Measurements from ENCODE around the gene MBD4.

Gene MBD4

DNA sequence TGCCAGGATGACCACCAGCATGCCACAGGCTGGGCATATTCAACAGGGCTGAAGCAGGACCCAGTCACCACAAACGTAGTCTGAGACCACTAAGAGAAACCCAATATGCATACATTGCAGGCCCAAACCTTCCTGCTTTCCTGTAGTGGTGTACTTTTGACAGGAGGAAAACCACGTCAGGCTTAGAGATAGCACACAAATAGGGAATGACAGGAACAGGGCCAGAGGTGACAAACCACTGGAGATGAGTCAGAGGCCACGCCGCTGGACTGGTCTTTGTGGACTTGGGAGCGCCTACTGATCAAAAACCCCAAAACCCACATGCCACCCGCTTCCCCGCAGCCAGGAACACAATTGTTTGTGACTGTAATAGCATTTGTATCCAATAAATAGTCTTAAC is 7.7 kb downstream of the MBD4 start:
- CTCF ChIA-PET, result no interaction called here
- Mint-ChIP-seq H3K4me3 (no peak overlapping the region), H3K27ac (no peak overlapping the region), H3K4me1 (peaks cover 58% of the 10 kb centered on the region), H3K36me3 (peaks cover 52% of the 10 kb centered on the region), H3K9me3 (no peaks in the 10 kb centered on the region), H3K27me3 (peaks cover 15% of the 10 kb centered on the region)
- DNase-seq, result no peak

DNA sequence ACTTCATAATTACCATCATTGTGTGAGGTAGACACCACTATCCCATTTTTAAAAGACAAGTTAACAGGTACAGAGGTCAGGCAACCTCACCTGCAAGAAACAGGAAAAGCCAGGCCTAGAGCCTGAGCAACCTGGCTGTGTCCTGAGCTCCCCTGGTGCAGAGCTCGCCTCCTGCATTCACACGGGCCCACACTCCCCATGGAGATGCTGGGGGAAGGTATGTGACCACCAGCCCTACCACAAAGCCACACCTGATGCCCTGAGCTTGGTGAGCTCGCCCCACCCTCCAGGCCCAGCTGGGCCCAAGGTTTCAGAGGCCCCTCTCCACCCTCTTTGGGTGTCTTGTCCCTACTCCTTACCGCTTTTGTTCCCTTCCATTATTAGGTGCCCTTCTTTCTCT is 10.1 kb downstream of the MBD4 start:
- Mint-ChIP-seq H3K9me3 (no peaks in the 10 kb centered on the region), H3K27me3 (peaks cover 19% of the 10 kb centered on the region), H3K36me3 (peaks cover 36% of the 10 kb centered on the region), H3K27ac (no peak overlapping the region), H3K4me1 (peaks cover 35% of the 10 kb centered on the region), H3K4me3 (no peak overlapping the region)
- no peak for DNase-seq
- CTCF ChIA-PET, result interaction anchor here (0.9 to 1.6 kb wide), 2 partner anchors 9 to 30 kb away, joined by 3 to 4 read pairs; no protein-coding TSS in a partner anchor

DNA sequence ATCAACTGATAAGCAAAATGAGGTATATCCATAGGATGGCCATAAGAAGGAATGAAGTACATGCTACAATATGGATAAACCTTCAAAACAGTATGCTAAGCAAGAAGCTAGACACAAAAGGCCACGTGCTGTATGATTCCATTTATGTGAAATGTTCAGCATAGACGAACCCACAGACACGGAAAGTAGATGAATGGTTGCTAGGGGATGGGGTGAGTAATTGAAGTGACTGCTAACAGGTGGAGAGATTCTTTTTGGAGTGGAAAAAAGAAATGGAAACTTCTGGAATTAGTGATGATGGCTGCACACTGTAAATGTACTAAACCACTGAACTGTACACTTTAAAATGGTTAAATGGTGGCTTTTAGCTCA is 10.7 kb downstream of the MBD4 start:
- peaks cover 34% of the 10 kb centered on the region for H3K36me3 Mint-ChIP-seq
- peaks cover 37% of the 10 kb centered on the region for H3K4me1 Mint-ChIP-seq
- no peak overlapping the region for H3K4me3 Mint-ChIP-seq
- CTCF ChIA-PET, result interaction anchor here (0.6 to 1.6 kb wide), 4 partner anchors 9 to 101 kb away, joined by 3 to 4 read pairs (median 3); no protein-coding TSS in a partner anchor
- peaks cover 19% of the 10 kb centered on the region for H3K27me3 Mint-ChIP-seq
- H3K9me3 Mint-ChIP-seq, result no peaks in the 10 kb centered on the region
- H3K27ac Mint-ChIP-seq, result no peak overlapping the region
- DNase-seq, result no peak

DNA sequence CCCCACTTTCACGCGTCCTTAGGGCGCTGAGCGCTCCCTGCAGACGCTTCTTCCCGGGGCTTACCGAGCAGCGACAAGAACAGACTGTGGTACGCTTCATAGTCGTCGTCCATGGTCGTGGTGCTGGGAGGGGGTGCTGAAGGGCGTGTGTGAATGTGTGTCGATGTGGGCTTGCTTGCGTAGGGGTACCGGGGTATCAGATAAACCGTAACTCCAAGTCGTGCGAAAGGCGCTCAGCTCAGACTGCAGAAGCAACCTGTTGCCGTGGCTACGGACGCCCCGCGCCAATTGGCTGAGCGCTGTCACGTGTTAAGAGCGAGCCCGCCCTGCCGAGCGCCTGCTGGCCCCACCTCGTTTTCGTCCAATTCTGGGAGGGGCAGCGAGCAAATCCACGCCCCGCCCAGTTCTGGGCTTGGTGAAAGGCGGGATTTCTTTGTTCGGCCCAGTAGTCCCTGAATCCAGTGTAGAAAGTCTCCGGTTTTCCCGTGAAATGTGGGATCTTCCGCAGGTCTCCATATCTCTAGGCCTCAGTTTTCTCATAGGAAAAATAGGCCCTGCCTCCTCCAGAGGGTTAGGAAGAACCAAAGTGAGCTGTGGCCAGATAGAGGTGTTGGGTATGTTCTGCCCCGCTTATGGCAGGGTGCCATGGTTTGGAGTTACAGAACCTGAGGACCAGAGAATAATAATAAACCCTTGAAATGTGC is 11.2 kb downstream of the MBD4 start, which contains the start of gene EFCAB12:
Gene EFCAB12 (minus strand): TSS at position 261 of the 704 bp plus-strand sequence. CDS start 148 bp downstream, at position 113.
- Mint-ChIP-seq H3K36me3 (peaks cover 28% of the 10 kb centered on the region), H3K27ac (peak within 1 kb of the TSS; percentile 43), H3K4me1 (peaks cover 34% of the 10 kb centered on the region), H3K4me3 (peak within 1 kb of the TSS; percentile 60), H3K27me3 (peaks cover 19% of the 10 kb centered on the region), H3K9me3 (no peaks in the 10 kb centered on the region)
- CTCF ChIA-PET, result interaction anchor here (0.6 to 1.6 kb wide), 6 partner anchors 10 to 100 kb away, joined by 3 to 4 read pairs (median 4); no protein-coding TSS in a partner anchor
- DNase-seq, result peak; percentile 95

DNA sequence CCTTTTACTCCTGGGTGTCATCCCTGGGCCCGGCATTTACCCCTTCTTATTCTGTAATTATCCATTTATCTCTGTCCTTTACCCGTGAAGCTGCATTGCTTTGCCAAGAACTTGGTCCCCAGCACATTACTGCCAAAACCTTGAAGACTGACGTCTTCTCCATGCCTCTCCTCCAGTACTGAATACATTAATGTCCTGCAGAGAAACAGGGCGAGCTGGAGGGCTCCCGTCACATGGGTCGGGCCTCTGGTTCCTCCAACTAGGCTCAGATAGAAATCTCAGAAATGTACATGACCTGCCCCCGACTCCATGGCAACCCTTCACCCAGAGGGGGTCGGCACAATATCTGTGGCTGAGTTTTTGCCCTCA is 11.8 kb downstream of the MBD4 start:
- no peak overlapping the region for H3K27ac Mint-ChIP-seq
- no peaks in the 10 kb centered on the region for H3K9me3 Mint-ChIP-seq
- no peak for DNase-seq
- H3K4me3 Mint-ChIP-seq, result peak overlapping the region; percentile 60
- H3K36me3 Mint-ChIP-seq, result peaks cover 28% of the 10 kb centered on the region
- peaks cover 19% of the 10 kb centered on the region for H3K27me3 Mint-ChIP-seq
- CTCF ChIA-PET, result interaction anchor here (1.2 to 1.6 kb wide), 4 partner anchors 13 to 63 kb away, joined by 3 to 4 read pairs (median 4); no protein-coding TSS in a partner anchor
- H3K4me1 Mint-ChIP-seq, result peaks cover 34% of the 10 kb centered on the region

DNA sequence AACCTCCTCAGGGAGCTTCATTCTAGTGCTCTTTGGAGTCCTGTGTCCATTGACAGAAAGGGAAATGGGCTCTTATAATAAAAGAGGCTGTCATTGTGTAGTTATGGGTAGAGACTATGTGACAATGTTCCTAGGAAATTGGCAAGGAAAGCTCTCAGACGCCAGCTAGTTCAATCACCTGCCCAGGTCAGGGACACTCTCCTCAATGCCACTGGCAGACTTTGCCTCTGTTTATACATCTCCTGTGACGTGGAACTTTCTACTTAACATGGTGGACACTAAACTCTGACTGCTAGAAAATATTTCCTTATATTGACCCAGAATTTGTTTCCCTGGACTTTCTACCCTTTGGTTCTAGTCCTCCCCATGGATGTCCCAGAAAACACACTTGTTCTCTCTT is 14.1 kb downstream of the MBD4 start:
- Mint-ChIP-seq H3K36me3 (peaks cover 13% of the 10 kb centered on the region), H3K9me3 (no peaks in the 10 kb centered on the region), H3K4me3 (no peak overlapping the region), H3K27ac (no peak overlapping the region), H3K4me1 (peaks cover 34% of the 10 kb centered on the region), H3K27me3 (peaks cover 19% of the 10 kb centered on the region)
- DNase-seq, result no peak
- CTCF ChIA-PET, result no interaction called here

DNA sequence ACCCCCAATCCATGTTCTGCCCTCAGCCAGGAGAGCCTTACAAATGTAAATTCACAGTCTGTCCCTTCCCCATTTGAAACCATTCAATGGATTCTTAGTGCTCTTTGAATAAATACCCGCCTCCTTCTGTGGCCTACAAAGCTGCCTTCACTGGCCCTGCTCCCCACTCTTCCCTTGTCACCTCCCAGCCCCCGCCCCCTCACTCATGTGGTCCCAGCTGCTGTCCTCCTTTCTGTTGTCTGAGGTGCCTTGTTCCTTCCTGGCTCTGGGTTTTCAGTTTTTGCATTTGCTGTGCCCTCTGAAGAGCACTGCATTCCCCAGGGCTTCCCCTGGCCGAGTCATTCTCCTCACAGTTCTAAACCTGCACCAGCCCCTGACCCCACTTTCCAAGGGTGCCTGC is 14.5 kb downstream of the MBD4 start:
- Mint-ChIP-seq H3K27ac (no peak overlapping the region), H3K4me3 (no peak overlapping the region), H3K36me3 (peaks cover 10% of the 10 kb centered on the region), H3K4me1 (peaks cover 34% of the 10 kb centered on the region), H3K27me3 (peaks cover 19% of the 10 kb centered on the region), H3K9me3 (no peaks in the 10 kb centered on the region)
- CTCF ChIA-PET, result no interaction called here
- no peak for DNase-seq

DNA sequence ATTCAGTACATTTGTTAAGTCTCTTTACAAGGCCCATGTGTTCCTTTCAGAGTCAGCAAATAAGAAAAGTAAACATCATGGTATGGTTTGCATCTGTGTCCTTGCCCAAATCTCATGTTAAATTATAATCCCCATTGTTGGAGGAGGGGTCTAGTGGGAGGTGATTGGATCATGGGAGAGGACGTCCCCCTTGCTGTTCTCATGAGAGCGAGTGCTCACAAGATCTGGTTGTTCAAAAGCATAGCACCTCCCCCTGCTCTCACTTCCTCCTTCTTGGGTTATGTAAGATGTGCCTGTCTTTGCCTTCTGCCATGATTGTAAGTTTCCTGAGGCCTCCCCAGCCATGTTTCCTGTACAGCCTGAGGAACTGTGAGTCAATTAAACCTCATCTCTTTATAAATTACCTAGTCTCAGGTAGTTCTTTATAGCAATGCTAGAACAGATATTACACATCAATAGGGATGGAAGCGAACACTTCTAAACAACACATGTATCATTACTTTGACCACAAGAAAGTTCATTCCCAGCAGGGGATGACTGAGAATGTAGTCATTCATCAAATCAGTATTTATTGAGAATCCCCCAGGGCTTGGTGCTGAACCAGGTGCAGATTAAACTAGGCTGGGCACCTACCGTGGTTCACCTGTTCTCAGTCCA is 15.4 kb downstream of the MBD4 start:
- Mint-ChIP-seq H3K4me3 (no peak overlapping the region), H3K27ac (no peak overlapping the region), H3K36me3 (peaks cover 6% of the 10 kb centered on the region), H3K27me3 (peaks cover 19% of the 10 kb centered on the region), H3K4me1 (peaks cover 26% of the 10 kb centered on the region), H3K9me3 (no peaks in the 10 kb centered on the region)
- CTCF ChIA-PET, result no interaction called here
- DNase-seq, result no peak

DNA sequence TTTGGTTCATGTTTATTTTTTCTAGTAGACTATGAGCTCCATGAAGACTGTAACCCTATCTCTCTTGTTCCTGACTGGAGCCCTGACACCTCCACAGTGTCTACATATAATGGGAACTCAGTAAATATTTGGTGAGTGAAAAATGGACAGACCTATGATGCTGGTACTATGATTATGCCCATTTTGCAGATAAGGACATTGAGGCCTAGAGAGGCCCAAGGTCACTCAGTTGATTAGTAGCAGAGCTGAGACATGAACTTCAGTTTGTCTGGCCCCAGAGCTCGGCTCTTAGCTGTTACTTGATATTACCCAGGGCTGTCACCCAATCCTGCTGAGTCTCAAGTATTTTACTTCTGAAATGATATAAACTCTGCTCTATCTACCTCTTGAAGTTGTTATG is 16.9 kb downstream of the MBD4 start:
- Mint-ChIP-seq H3K4me3 (no peak overlapping the region), H3K4me1 (peaks cover 12% of the 10 kb centered on the region), H3K27me3 (peaks cover 12% of the 10 kb centered on the region), H3K9me3 (no peaks in the 10 kb centered on the region), H3K36me3 (peaks cover 1% of the 10 kb centered on the region), H3K27ac (no peak overlapping the region)
- CTCF ChIA-PET, result interaction anchor here (0.6 to 1.3 kb wide), 4 partner anchors 23 to 686 kb away, joined by 3 read pairs; no protein-coding TSS in a partner anchor
- no peak for DNase-seq

DNA sequence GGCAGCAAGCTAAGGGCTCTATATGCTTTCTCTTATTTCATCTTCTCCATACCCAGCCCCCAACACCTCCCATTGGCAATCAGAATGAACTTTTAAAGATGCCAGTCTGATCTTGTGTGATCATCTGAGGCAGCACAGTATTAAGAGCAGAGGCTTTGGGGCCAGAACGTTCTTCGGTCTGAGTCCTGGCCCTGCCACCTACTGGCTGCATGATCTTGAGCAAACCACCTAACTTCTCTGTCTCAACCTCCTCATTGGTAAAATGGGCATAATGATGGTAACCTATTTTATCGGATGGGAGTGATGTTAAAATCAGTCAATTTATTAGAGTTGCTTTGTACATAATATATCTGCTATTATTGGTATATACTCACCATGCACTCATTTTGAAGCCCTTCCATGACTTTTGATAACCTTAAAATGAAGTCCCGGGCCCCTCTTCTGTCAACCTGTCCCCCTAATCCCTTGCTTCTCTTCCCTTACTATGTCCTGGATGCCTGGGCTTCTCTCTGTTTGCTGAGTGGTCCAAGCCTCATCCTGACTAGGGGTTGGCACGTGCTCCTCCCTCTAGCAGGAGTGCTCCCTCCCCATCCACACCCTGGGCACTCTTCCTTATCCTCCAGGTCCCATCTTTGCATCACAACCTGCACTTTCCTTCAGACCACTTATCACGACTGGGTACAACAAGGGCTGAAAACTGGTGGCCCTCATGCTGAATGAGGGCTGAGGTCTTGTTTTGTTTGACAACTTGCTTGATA is 17.6 kb downstream of the MBD4 start:
- CTCF ChIA-PET, result interaction anchor here (0.9 to 2.3 kb wide), 4 partner anchors 22 to 35 kb away, joined by 3 to 5 read pairs (median 3); no protein-coding TSS in a partner anchor
- no peak overlapping the region for H3K27ac Mint-ChIP-seq
- H3K4me3 Mint-ChIP-seq, result no peak overlapping the region
- no peaks in the 10 kb centered on the region for H3K36me3 Mint-ChIP-seq
- peaks cover 5% of the 10 kb centered on the region for H3K27me3 Mint-ChIP-seq
- H3K9me3 Mint-ChIP-seq, result no peaks in the 10 kb centered on the region
- no peak for DNase-seq
- peaks cover 6% of the 10 kb centered on the region for H3K4me1 Mint-ChIP-seq

DNA sequence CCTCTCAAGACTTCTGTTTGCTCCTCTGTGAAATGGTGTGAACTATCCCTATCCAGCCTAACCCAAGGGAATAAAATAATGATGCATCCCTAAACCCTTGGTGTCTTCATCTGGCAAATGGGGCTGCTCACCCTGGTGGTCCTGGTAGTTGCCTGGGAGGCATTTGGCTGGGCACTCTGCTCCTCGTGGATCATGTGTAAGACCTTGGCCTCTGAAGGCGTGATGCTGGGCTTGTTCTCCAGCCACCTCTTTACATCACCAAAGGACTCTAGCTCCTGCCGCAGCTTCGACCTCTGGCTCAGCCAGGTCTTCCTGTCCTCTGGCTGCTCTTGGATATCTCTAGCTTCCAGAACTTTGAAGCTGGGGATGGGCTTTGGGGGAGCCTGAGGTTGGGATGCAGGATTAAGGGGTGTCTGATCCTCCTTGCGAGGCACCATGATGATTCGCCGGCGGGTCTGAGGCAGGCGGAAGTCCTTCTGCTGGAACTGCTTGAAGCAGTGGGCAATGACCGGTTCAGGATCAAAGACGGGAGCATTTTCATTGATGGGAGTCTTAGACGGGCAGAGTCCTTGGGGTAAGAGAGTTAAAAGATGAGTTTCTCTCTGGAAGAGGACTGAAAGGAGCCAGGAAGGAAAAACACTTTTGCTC is 18.4 kb downstream of the MBD4 start:
- Mint-ChIP-seq H3K4me1 (peaks cover 6% of the 10 kb centered on the region), H3K27me3 (peaks cover 4% of the 10 kb centered on the region), H3K27ac (no peak overlapping the region), H3K9me3 (no peaks in the 10 kb centered on the region), H3K36me3 (no peaks in the 10 kb centered on the region), H3K4me3 (no peak overlapping the region)
- no peak for DNase-seq
- CTCF ChIA-PET, result interaction anchor here (2.3 kb wide), 1 partner anchor 21 kb away, joined by 5 read pairs; no protein-coding TSS in a partner anchor

DNA sequence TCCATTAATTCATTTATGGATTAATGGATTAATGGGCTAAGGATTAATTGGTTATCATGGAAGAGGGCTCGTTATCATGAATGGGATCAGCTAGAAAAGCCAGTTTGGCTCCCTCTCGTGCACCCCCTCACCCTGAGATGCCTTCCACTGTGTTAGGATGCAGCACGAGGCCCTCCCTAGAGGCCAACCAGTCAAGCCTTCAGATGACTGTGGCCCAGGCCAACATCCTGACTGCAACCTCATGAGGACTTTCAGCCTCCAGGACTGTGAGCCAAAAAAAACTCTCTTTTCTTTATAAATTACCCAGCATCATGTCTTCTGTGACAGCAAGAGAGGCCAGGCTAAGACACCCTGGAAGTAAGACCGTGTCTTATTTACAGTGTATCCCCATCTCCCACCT is 20.3 kb downstream of the MBD4 start:
- Mint-ChIP-seq H3K36me3 (no peaks in the 10 kb centered on the region), H3K4me3 (no peak overlapping the region), H3K27me3 (peaks cover 12% of the 10 kb centered on the region), H3K27ac (no peak overlapping the region), H3K9me3 (no peaks in the 10 kb centered on the region), H3K4me1 (peaks cover 4% of the 10 kb centered on the region)
- DNase-seq, result no peak
- CTCF ChIA-PET, result no interaction called here

DNA sequence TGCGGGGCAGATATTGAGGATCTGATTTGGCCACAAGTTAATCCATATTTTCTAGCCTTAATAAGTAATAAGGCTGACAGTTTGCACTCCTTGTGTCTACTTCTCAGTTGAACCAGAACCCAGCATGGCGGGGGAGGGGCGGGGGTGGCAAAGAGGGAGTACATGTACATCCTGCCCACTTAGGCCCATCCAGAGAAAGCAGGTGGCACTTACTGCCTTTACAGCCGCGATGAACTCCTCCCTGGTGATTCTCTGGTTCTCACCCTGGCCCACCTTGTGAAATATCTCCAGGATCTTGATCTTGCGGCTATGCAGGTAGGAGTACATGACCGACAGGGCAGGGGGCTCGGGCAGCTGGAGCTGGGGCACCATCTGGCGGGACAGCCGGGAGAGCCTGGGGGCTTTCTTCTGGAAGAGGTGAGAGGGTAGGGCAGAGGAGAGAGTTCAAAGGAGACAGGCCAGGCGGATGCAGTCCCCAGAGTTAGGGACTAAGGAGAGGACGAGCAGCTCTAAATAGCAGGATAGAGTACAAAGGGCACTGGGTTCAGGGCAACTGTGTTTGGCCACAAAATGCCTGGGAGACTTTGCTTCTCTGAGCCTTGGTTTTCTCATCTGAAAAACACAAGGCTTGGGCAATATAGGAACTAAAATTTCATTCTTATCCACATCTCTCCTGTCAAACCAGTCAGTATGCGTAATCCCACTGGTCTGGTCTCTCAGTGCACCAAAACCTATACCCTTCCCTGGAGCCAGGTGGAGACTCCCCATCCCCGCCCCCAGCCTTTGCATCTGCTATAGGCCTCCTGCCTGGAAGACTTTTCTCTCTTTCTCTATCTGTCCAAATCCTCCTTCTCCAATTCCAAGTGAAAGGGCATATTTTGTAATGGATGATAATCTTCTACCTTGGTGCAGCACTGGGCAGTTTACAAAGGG is 21.4 kb downstream of the MBD4 start:
- H3K4me1 Mint-ChIP-seq, result no peaks in the 10 kb centered on the region
- no peak overlapping the region for H3K27ac Mint-ChIP-seq
- peaks cover 18% of the 10 kb centered on the region for H3K27me3 Mint-ChIP-seq
- DNase-seq, result no peak
- H3K36me3 Mint-ChIP-seq, result no peaks in the 10 kb centered on the region
- no peak overlapping the region for H3K4me3 Mint-ChIP-seq
- H3K9me3 Mint-ChIP-seq, result no peaks in the 10 kb centered on the region
- CTCF ChIA-PET, result no interaction called here
